Neural crest cell (in vitro differentiated cells): ENCODE measurements around the gene SFXN3. TPM values are rescaled to one million over a fixed set of nuclear protein-coding genes. Genes with fewer than 3 reads are reported as not detected.

Experiments
- DNase-seq: peaks from one replicate; pipeline ENCODE4 v3.0.0; 2021; ENCODE audit warnings: low read depth, mixed read lengths, low spot score
- H3K27ac Mint-ChIP-seq: one replicate; pipeline ENCODE4 v1.8.0; 2021; ENCODE audit warnings: mild to moderate bottlenecking, mixed read lengths; ENCODE audit not compliant: unreplicated experiment
- H3K27me3 Mint-ChIP-seq: 2 replicates; pipeline ENCODE4 v1.8.0; 2021; ENCODE audit warnings: low read depth, mild to moderate bottlenecking, mixed read lengths
- H3K36me3 Mint-ChIP-seq: 2 replicates; pipeline ENCODE4 v1.8.0; 2021; ENCODE audit warnings: low read depth, mild to moderate bottlenecking, mixed read lengths
- H3K4me1 Mint-ChIP-seq: 2 replicates; pipeline ENCODE4 v1.8.0; 2021; ENCODE audit warnings: mixed read lengths
- H3K4me3 Mint-ChIP-seq: one replicate; pipeline ENCODE4 v1.8.0; 2021; ENCODE audit warnings: mild to moderate bottlenecking, mixed read lengths
- H3K9me3 Mint-ChIP-seq: 2 replicates; pipeline ENCODE4 v1.8.0; 2021; ENCODE audit warnings: mixed read lengths
- CTCF ChIP-seq: fragments of 200-600 bp; sonication (generic); conservative IDR thresholded peaks from 2 replicates; pipeline ENCODE4 v1.5.0; 2021; ENCODE audit warnings: antibody characterized with exemption, mild to moderate bottlenecking
- total RNA-seq: library from RNA; stranded (reverse); gene quantifications from 2 replicates; pipeline ENCODE4 v1.2.1, GENCODE V29; 2021

The SFXN3 gene
- total RNA-seq, 1 donor from 2014 or later, result 2.1 TPM

- H3K27ac Mint-ChIP-seq, result no peak overlapping the region
These were observed 45.6 kb downstream of the SFXN3 start for GRCh38 chr10:101076630-101077029.

GRCh38 chr10:101079874-101080273 lies 48.8 kb downstream of the SFXN3 start:
- no peak for TF ChIP-seq CTCF

More at GRCh38 chr10:101076630-101077029, 45.6 kb downstream of the SFXN3 start:
- DNase-seq, result no peak
- Mint-ChIP-seq H3K27me3 (peaks cover 90% of the 10 kb centered on the region), H3K4me3 (no peak overlapping the region), H3K9me3 (no peaks in the 10 kb centered on the region), H3K4me1 (no peaks in the 10 kb centered on the region), H3K36me3 (no peaks in the 10 kb centered on the region)
- TF ChIP-seq CTCF, result no peak

DNA sequence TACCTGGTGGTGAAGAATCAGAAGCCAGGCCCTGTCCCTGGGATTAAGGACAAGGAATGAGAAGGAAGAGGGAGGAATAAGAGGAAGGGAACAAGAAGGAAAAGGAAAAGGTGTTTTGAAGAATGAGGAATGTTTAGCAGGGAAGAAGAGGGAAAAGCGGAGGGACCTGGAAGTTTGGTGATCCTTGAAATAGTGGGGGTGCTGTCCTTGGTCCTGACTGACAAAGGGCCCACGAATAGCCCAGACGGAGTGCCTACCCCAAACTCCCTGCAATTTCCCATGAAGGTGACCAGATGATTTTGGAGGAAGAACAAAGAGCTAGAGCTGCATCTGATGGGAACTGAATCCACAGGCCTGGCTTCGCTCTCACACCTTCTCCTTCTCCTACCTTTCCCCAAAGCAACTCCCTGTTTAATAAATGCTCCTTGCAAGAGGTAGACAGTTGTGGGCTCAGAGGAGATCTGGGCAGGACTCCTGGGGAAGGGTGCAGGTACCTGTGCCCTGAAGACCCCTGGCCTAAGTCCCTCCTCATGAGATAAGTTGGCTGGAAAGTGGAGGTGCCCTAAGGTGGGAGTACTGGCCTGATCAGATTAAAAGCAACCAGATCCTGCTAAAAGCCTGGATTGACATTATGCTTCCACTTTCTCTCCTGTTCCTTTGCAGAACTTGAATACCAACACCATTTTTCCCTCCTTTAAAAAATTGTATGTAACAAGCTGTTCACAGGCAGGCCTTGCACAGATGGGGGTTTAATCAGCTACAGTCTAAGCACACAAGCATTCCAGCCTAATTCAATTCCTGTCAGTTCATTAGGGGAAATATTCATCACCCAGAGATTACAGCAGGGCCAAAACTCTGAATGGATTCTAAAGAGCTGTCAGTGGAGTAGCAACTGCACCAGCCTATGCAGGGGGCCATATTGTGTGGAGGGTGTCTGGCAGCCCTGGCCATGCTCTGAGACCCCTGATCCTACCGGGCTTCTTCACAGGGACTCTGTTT lies 50.2 kb downstream of the SFXN3 start:
- H3K4me3 Mint-ChIP-seq, result no peak overlapping the region
- no peak for TF ChIP-seq CTCF
- DNase-seq, result no peak
- no peaks in the 10 kb centered on the region for H3K4me1 Mint-ChIP-seq
- H3K36me3 Mint-ChIP-seq, result no peaks in the 10 kb centered on the region
- H3K9me3 Mint-ChIP-seq, result no peaks in the 10 kb centered on the region
- peaks cover 91% of the 10 kb centered on the region for H3K27me3 Mint-ChIP-seq
- no peak overlapping the region for H3K27ac Mint-ChIP-seq

More at GRCh38 chr10:101079874-101080273, 48.8 kb downstream of the SFXN3 start:
- H3K36me3 Mint-ChIP-seq, result no peaks in the 10 kb centered on the region
- no peak overlapping the region for H3K4me3 Mint-ChIP-seq
- no peaks in the 10 kb centered on the region for H3K9me3 Mint-ChIP-seq
- no peak overlapping the region for H3K27ac Mint-ChIP-seq
- DNase-seq, result no peak
- no peaks in the 10 kb centered on the region for H3K4me1 Mint-ChIP-seq
- H3K27me3 Mint-ChIP-seq, result peaks cover 89% of the 10 kb centered on the region

DNA sequence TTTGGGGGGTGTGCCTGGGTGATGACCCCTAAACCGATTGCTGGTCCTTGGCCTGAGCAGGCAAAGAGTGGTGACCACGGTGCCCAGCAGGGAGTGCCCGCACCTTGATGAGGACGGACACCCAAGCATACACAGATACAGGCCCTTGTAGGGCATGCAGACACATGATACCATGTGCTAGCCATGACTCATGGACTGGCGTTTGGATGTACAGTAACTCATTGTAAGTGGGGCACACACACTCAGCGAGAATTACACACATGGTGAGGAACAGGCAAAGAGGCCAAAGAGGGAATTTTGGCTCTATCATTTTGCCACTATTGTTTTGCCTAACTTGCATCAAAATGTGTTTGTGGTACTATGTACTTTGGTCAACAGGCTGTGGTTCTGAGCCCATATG lies 54.8 kb downstream of the SFXN3 start:
- peaks cover 89% of the 10 kb centered on the region for H3K27me3 Mint-ChIP-seq
- no peak overlapping the region for H3K27ac Mint-ChIP-seq
- no peak for TF ChIP-seq CTCF
- H3K4me3 Mint-ChIP-seq, result no peak overlapping the region
- H3K9me3 Mint-ChIP-seq, result no peaks in the 10 kb centered on the region
- no peaks in the 10 kb centered on the region for H3K36me3 Mint-ChIP-seq
- no peak for DNase-seq
- H3K4me1 Mint-ChIP-seq, result no peaks in the 10 kb centered on the region

GRCh38 chr10:101087376-101087775 lies 56.3 kb downstream of the SFXN3 start:
- H3K27ac Mint-ChIP-seq, result no peak overlapping the region
- no peaks in the 10 kb centered on the region for H3K4me1 Mint-ChIP-seq
- H3K9me3 Mint-ChIP-seq, result no peaks in the 10 kb centered on the region
- no peak for TF ChIP-seq CTCF
- DNase-seq, result no peak
- H3K4me3 Mint-ChIP-seq, result no peak overlapping the region
- peaks cover 91% of the 10 kb centered on the region for H3K27me3 Mint-ChIP-seq
- H3K36me3 Mint-ChIP-seq, result no peaks in the 10 kb centered on the region
